Diencephalon (tissue), 1 donor: ENCODE measurements around the gene SHISA7. TPM values are rescaled to one million over a fixed set of nuclear protein-coding genes. Genes with fewer than 3 reads are reported as not detected.

Experiments
- total RNA-seq: library from RNA; depleted of rRNA; stranded (reverse); fragments of >200 nt; gene quantifications from one replicate; pipeline ENCODE4 v1.2.3, GENCODE V29; 2014

The SHISA7 gene
- 4.6 TPM for total RNA-seq

GRCh38 chr19:55443045-55443823 lies at the start of gene SHISA7:
SHISA7 (minus strand) TSS chr19:55443300; CDS start chr19:55442863, 437 bp downstream.

GRCh38 chr19:55487924-55488687 lies 45.0 kb upstream of the SHISA7 start, which contains the start of gene SSC5D:
SSC5D (plus strand) TSS chr19:55488436; CDS start chr19:55488590, 154 bp downstream.

GRCh38 chr19:55484593-55485438 lies 41.7 kb upstream of the SHISA7 start, which contains the start of gene NAT14:
NAT14 (plus strand) TSS chr19:55485188; CDS start chr19:55485709, 521 bp downstream.

GRCh38 chr19:55476100-55476775 lies 33.1 kb upstream of the SHISA7 start, which contains the start of gene ZNF628:
ZNF628 (plus strand) TSS chr19:55476617; CDS start chr19:55479911, 3,294 bp downstream.

GRCh38 chr19:55464662-55465054 lies 21.6 kb upstream of the SHISA7 start, which contains the start of gene C19orf85:
C19orf85 (minus strand) TSS chr19:55464751; CDS start chr19:55464554, 197 bp downstream.

GRCh38 chr19:55461259-55461973 lies 18.3 kb upstream of the SHISA7 start, which contains the start of gene ISOC2:
ISOC2 (minus strand) TSS chr19:55461642; CDS start chr19:55456486, 5,156 bp downstream.

GRCh38 chr19:55407550-55407799 lies 35.6 kb downstream of the SHISA7 start, which contains the start of gene UBE2S:
UBE2S (minus strand) TSS chr19:55407788; CDS start chr19:55407589, 199 bp downstream.

GRCh38 chr19:55385724-55386492 lies 57.2 kb downstream of the SHISA7 start, which contains the start of gene RPL28:
RPL28 (plus strand) TSS chr19:55385932; CDS start chr19:55386358, 426 bp downstream.

GRCh38 chr19:55384131-55384919 lies 58.8 kb downstream of the SHISA7 start, which contains the start of gene TMEM238:
TMEM238 (minus strand) TSS chr19:55384292; CDS start chr19:55384259, 33 bp downstream.

Other genes starting within 250 kb of the SHISA7 start
- gene PTPRH, start 233.8 kb downstream of the SHISA7 start, total RNA-seq, result 0.69 TPM
- gene TMEM86B, start 214.5 kb downstream of the SHISA7 start, total RNA-seq, result 0.92 TPM
- 23.1 TPM for gene PPP6R1, start 184.3 kb downstream of the SHISA7 start, total RNA-seq
- 29.8 TPM for gene HSPBP1, start 163.2 kb downstream of the SHISA7 start, total RNA-seq
- gene BRSK1, start 159.3 kb downstream of the SHISA7 start, total RNA-seq, result 111 TPM
- not detected for gene TMEM150B, start 118.0 kb downstream of the SHISA7 start, total RNA-seq
- gene KMT5C, start 103.4 kb downstream of the SHISA7 start, total RNA-seq, result 11.3 TPM
- gene COX6B2, start 88.6 kb downstream of the SHISA7 start, total RNA-seq, result 0.92 TPM
- not detected for gene GARIN5B, start 80.0 kb downstream of the SHISA7 start, total RNA-seq
- gene IL11, start 72.8 kb downstream of the SHISA7 start, total RNA-seq, result 0.23 TPM
- gene TMEM190, start 66.5 kb downstream of the SHISA7 start, total RNA-seq, result not detected
- gene TMEM238, start 59.0 kb downstream of the SHISA7 start, total RNA-seq, result not detected
- gene RPL28, start 57.4 kb downstream of the SHISA7 start, total RNA-seq, result 129 TPM
- 43.4 TPM for gene UBE2S, start 35.5 kb downstream of the SHISA7 start, total RNA-seq
- gene ISOC2, start 18.3 kb upstream of the SHISA7 start, total RNA-seq, result 20.5 TPM
- not detected for gene C19orf85, start 21.5 kb upstream of the SHISA7 start, total RNA-seq
- 1.6 TPM for gene ZNF628, start 33.3 kb upstream of the SHISA7 start, total RNA-seq
- gene NAT14, start 41.9 kb upstream of the SHISA7 start, total RNA-seq, result 20.3 TPM
- 0.23 TPM for gene SSC5D, start 45.1 kb upstream of the SHISA7 start, total RNA-seq
- gene SBK2, start 93.8 kb upstream of the SHISA7 start, total RNA-seq, result not detected
- gene SBK3, start 102.2 kb upstream of the SHISA7 start, total RNA-seq, result not detected
- 4.6 TPM for gene ZNF579, start 137.5 kb upstream of the SHISA7 start, total RNA-seq
- 5.3 TPM for gene FIZ1, start 156.2 kb upstream of the SHISA7 start, total RNA-seq
- 3.0 TPM for gene ZNF524, start 157.0 kb upstream of the SHISA7 start, total RNA-seq
- gene ZNF865, start 162.3 kb upstream of the SHISA7 start, total RNA-seq, result 1.8 TPM
- 6.5 TPM for gene ZNF784, start 181.3 kb upstream of the SHISA7 start, total RNA-seq
- 6.9 TPM for gene ZNF580, start 197.7 kb upstream of the SHISA7 start, total RNA-seq
- gene ZNF581, start 200.3 kb upstream of the SHISA7 start, total RNA-seq, result 7.8 TPM
- gene CCDC106, start 204.9 kb upstream of the SHISA7 start, total RNA-seq, result 16.6 TPM
- gene U2AF2, start 211.7 kb upstream of the SHISA7 start, total RNA-seq, result 76.1 TPM
- 33.2 TPM for gene EPN1, start 231.9 kb upstream of the SHISA7 start, total RNA-seq